Umbilical cord (tissue), 2 donors: ENCODE data around the gene TXNDC12. TPM values are rescaled to one million over a fixed set of nuclear protein-coding genes. Genes with fewer than 3 reads are reported as not detected.
"Not testable (repeated sequence)": the region's sequence is repeated elsewhere in the genome, so short reads cannot be mapped to it uniquely, and the experiment has no call there.

Experiments
- DNase-seq: peaks from one replicate; pipeline ENCODE4 v3.0.0-alpha.2; 2015; ENCODE audit warnings: low spot score
- total RNA-seq: library from RNA; depleted of rRNA; stranded (reverse); fragments of >200 nt; gene quantifications from one replicate; pipeline ENCODE4 v1.2.3, GENCODE V29; 2014; ENCODE audit warnings: low replicate concordance; ENCODE audit not compliant: insufficient read depth

The TXNDC12 gene
- total RNA-seq, 1 donor from 2014 or later: 16.6 TPM

DNA sequence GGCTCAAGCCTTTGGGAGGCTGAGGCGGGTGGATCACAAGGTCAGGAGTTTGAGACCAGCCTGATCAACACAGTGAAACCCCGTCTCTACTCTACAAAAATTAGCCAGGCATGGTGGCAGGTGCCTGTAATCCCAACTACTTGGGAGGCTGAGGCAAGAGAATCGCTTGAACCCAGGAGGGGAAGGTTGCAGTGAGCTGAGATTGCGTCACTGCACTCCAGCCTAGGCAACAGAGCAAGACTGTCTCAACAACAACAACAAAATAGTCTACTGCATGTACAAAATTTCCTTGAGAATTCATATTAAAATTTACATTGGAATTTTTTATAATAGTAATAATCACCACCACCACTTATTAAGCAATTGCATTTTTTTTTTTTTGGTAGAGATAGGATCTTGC is 5.7 kb downstream of the TXNDC12 start:
- not testable (repeated sequence) for DNase-seq

DNA sequence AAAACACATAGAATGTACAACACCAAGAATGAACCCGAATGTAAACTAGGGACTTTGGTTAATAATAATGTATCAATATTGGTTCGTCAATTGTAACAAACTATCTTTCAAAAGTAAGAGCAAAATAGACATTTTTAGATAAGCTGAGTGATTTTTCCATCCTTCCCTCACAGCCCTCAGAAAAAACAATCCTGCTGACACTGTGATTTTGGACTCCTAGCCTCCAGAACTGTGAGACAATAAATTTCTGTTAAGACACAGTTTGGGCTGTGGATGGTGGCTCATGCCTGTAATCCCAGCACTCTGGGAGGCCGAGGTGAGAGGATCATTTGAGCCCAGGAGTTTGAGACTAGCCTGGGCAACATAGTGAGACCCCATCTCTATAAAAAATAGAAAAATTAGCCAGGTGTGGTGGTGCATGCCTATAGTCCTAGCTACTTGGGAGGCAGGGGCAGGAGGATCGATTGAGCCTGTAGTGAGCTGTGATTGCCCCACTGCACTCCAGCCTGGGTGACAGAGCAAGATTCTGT is 9.3 kb downstream of the TXNDC12 start:
- not testable (repeated sequence) for DNase-seq

DNA sequence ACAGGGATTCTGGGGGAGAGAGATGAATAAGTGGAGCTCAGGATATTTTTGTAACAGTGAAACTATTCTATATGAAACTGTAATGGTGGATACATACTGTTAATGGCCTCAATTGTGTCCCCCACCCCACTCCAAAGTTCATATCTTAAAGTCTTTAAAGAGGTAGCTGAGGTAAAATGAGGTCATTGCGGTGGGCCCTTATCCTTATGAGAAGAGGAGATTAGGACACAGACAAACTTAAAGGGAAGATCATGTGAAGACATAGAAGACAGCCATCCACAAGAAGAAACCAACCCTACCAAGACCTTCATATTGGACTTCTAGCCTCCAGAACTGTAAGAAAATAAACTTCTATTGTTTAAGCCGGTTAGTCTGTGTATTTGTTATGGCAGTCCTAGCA is 9.8 kb downstream of the TXNDC12 start:
- no peak for DNase-seq

DNA sequence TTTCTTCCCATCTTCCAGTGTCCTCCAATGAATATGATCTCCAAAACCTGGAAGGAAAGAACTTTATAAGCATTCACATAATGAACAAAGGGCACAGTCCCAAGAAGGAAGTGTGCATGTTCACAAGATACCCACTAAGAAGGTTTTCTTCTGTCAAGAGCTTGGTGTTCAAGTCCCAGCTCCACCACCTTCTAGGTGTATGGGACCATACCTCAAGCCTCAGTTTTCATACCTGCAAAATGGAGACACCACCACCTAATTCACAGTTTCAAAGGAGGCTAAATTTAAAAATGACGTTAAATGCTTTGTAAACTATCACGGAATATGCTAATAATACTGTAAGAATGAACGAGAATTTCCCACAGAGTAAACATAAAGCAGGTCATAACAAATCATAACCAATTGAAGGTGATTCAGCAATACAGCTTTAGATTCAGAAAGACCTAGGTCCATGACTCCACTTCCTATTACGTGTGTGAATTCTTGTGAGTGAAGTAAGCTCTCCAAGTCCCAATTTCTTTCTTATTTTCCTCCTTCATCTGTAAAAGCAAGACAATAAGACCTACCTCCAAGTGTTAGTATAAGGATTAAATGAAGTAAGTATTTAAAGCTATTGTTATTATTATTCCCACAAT is 13.3 kb downstream of the TXNDC12 start:
- no peak for DNase-seq

DNA sequence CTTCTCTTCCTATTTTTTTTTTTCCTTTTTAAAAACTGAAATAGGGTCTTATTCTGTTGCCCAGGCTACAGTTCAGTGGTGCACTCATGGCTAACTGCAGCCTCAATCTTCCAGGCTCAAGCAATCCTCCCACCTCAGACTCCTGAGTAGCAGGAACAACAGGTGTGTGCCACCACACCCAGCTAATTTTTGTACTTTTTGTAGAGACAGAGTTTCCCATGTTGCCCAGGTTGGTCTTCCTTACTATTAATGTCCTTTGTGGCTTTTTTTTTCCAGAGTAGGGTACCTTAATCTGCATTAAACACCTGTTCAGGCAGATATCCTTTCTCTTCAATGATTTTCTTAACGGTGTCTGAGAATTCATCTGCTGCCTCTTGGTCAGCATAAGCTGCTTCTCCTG is 17.1 kb downstream of the TXNDC12 start:
- DNase-seq: no peak

DNA sequence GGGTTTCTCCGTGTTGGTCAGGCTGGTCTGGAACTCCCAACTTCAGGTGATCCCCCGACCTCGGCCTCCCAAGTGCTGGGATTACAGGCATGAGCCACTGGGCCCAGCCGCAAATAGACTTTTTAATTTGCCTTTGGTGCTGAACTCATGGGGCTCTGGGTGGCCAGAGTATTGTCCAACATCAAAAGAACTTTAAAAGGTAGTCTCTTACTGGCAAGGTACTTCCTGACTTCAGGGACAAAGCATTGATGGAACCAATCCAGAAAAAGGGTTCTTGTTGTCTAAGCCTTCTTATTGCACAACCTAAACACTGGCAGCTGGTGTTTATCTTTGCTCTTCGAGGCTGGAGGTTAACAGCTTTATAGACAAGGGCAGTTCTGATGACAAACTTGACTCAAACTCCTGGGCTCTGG is 17.6 kb downstream of the TXNDC12 start:
- no peak for DNase-seq

DNA sequence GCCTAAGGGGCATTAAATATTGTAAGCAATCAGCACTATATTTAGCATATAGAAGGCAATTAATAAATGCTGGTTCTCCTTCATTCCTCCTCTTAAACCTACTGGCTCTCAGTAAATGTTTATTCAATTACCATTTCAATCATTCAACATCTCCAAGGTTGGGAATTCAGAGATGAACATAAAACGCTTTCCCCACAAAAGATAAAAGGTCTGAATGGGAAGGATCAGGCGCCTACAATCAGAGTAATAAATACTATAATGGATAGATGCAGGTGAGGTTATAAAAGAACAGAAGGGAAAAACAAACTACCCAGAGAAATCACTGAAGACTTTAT is 21.0 kb downstream of the TXNDC12 start:
- DNase-seq: no peak

DNA sequence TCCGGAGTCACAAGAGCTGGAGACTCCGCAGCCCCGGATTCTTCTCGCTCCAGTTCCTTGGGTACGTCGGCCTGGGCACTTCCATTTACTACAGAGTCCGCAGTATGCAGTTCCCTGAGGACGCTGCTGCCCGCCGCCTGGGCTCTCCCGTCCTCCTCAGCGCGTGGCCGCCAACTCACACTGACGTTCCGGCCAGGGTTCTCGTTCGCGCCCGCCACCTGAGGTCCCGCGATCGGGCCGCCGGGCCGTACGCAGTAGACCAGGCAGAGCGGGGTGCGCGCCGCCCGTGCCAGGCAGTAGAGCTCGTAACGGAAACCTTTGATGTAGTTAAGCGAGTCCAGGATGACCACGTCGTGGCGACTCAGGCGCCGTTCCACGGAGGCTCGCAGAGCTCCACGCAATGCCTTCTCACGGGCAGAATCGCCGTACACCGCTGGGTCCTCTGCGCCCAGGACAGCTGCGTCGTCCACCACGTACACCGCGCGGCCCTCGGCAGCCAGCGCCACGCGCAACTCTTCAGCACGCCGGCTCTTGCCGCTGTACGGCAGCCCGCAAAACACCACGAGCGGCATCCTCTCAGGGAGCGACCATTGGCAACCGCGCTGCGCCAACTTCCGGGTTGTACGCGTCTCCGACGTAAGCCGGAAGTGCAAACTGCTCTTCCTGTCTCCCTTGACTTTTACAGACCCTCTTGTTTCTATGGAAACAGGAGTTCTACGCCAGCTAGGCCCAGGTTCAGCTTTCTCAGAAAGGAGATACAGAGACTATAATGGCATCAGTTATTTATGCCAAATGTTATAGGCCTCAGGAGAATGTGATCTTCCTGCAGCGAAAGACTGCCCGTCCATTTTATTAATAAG is 21.6 kb downstream of the TXNDC12 start, which contains the start of gene KTI12:
KTI12 (minus strand) TSS at position 621 of the 860 bp plus-strand sequence; CDS start at position 572, 49 bp downstream.
- peak; percentile 97 for DNase-seq

DNA sequence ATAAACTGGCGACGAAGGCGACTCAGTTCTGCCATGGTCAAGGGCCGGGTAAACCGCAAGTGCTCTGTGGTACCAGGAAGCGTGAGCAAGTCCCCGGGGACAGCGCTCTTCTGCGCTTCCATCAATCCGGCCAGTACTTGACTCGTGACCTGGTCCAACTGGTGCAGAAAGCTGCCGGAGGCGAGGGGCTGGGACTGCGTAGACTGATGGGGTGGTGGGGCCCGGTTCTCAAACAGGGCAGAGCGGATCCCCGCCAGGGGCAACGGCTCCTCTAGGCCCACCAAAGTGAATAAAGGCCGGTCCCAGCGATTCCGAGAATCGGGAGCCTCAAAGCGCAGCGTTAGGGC is 22.2 kb downstream of the TXNDC12 start:
- DNase-seq: peak; percentile 17

DNA sequence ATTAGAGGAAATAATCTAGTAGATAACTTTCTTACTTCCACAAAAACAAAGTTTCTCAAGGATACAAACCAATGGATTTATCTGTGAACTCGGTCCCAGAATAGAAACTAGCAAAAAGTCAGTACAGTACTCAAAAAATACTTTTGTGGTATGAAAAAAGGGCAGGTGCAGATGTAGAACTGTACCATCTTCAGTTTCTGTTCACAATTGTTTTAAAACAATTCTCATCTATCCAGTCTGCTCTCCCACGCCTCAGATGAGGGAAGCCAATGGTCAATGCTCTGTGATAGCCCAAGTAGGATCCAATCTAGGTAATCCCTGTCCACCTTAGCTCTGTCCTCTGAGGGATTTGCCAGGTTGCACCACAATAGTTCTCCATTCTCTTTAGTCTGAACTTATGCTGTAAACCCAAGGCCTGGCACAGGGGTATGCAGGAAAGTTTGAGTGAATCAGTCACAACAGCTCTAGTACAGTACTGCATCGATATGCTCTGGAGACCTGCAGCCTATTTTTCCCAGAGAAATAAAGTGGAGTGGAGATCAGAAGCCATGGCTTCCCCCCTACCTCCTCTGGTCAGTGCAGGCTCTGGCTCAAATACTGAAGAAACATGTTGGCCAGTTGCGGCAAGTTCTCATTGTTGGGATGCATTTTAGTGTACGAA is 22.7 kb downstream of the TXNDC12 start:
- no peak for DNase-seq

DNA sequence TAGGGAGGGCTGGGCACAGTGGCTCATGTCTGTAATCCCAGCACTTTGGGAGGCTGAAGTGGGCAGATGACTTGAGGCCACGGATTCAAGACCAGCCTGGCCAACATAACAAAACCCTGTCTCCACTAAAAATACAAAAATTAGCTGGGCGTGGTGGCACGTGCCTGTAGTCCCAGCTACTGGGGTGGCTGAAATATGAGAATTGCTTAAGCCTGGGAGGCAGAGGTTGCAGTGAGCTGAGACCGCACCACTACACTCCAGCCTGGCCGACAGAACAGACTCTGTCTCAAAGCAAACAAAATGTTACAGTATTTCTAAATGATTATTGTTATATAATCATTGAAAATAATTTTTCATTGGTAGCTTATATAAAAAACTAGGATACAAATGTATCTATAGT is 26.2 kb downstream of the TXNDC12 start:
- DNase-seq: not testable (repeated sequence)

DNA sequence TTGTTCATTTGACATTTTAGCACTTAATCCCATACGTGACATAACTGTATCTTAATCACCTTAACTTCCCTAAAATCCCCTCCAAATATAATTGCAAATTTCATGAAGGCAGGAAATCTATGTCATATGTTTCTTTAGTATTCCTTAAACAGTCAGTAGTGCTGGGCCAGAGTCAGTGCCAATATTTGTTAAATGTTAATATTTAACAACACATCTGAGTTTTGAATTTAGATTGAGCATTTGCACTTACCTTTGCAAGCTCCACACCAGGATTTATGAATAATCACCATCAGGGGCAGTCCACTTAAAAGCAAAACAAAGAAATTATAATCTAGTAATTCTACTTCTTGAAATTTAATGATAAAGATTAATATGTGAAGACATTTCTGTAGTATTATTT is 26.7 kb downstream of the TXNDC12 start:
- no peak for DNase-seq

DNA sequence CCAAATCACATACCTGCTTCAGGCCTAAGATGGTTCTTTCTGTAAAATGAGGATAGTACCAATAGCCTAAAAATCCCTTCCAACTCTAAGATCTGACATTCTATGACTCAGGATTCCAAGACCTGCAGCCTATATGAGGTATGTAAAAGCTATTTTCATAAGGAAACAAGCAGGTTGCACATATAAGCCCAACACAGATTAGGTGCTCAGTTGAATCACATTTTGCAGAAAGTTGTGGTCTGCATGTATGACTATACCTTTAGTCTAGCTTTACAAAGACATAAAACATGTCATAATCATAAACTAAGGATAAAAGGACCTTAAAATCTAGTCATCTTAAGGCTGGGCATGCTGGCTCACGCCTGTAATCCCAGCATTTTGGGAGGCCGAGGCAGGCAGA is 28.7 kb downstream of the TXNDC12 start:
- DNase-seq: no peak

DNA sequence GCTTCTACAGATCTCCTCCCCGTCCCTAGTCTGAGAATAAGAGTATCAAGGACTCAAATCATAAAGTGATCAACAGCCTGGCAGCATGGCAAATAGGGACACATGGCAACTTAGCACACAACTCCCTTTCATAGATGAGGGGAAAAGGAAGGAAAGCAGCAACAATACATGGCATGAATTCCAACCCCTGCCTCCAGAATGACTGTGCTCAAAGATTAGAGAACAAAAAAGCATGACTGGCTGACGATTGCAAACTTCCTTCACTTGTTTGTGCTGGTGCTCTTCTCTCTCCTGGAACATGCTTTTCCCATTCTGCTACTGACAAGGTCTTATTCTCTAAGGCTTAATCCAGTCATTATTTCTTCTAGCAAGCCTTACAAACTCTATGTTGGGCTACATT is 32.9 kb downstream of the TXNDC12 start:
- no peak for DNase-seq

DNA sequence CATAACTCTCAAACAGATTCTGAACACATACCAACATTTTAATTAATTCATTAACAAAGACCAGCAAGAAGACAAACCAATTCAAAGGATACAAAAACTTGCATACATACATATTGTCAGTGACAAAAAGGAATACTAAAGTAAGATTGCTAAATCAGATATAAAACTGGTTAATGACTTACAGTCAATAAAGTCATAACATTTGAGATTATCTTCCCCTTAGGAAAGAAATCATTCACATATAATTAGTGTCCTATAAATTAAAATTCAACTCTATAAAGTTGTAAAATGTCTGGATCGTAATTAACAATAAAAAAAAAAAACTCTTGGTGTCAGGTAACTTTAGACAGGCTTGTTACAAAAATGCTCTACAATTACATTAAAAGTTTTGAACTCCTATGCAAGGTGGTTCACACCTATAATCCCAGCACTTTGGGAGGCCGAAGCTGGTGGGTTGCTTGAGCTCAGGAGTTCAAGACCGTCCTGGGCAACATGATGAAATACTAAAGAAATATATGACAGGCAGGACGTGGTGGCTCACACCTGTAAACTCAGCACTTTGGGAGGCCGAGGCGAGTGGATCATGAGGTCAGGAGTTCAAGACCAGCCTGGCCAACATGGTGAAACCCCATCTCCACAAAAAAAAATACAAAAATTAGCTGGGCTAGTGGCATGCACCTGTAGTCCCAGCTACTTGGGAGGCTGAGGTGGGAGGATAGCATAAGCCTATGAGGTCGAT is 46.8 kb downstream of the TXNDC12 start:
- DNase-seq: no peak

DNA sequence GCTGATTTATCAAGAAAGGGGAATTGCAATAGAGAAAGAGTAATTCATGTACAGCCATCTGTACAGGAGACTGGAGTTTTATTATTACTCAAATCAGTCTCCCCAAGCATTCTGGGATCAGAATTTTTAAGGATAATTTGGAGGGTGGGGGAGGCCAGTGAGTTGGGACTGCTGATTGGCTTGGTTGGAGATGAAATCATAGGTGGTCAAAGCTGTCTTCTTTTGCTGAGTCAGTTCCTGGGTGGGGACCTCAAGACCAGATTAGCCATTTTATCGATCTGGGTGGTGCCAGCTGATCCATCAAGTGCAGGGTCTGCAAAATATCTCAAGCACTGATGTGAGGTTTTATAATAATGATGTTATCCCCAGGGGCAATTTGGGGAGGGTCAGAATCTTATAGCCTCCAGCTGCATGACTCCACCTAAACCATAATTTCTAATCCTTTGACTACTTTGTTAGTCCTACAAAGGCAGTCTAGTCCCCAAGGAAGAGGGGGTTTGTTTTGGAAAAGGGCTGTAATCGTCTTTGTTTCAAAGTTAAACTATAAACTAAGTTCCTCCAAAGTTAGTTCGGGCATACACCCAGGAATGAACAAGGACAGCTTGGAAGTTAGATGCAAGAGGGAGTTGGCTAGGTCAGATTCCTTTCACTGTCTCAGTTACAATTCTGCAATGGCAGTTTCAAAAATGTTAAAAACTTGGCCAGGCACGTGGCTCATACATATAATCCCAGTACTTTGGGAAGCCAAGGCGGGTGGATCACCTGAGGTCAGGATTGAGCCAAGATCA is 47.6 kb downstream of the TXNDC12 start:
- DNase-seq: no peak

DNA sequence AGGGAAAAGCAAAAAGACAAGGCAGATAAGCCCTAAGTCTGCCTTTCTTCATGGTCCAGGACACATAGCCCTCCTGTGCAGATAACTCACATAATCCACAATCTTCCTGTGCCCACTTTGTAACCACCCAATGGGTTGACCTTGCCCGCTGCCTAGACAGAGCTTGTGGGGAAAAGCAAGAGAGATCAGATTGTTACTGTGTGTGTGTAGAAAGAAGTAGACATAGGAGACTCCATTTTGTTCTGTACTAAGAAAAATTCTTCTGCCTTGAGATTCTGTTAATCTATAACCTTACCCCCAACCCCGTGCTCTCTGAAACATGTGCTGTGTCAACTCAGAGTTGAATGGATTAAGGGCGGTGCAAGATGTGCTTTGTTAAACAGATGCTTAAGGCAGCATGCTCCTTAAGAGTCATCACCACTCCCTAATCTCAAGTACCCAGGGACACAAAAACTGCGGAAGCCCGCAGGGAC is 48.9 kb downstream of the TXNDC12 start:
- DNase-seq: not testable (repeated sequence)

DNA sequence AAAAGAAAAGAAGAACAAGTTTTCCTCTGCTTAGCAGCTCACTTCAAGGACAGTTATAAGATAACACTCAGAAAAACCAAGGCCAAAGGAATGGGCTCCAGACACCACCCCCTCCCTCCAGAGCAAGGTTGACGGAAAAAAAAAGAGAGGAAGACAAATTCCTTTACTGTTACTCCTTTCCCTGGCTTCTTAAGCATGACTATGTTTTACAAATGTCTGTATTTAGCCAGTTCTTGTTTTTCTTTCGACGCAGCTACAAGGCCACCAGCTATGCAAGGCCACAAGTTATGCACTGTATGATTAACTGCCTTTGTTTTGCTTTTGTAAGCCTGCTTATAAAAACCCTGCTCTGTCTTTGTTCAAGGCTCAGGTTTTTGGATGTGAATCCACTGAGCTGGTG is 49.4 kb downstream of the TXNDC12 start:
- peak; percentile 23 for DNase-seq

DNA sequence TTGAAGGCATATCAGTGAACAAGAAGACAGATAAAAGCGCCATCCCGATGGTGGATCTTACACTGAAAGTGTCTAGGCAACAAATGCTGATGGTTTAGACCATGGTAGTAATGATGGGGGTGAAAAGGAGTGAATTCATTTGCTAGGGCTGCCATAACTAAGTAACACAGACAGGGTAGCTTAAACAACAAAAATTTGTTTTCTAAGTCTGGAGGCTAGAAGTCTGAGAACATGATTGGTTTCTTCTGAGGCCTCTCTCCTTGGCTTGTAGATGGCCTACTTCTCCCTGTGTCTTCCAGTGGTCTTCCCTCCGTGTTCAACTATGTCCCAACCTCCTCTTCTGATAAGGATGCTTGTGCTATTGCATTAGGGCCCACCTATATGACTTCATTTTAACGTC is 51.1 kb downstream of the TXNDC12 start:
- DNase-seq: no peak

DNA sequence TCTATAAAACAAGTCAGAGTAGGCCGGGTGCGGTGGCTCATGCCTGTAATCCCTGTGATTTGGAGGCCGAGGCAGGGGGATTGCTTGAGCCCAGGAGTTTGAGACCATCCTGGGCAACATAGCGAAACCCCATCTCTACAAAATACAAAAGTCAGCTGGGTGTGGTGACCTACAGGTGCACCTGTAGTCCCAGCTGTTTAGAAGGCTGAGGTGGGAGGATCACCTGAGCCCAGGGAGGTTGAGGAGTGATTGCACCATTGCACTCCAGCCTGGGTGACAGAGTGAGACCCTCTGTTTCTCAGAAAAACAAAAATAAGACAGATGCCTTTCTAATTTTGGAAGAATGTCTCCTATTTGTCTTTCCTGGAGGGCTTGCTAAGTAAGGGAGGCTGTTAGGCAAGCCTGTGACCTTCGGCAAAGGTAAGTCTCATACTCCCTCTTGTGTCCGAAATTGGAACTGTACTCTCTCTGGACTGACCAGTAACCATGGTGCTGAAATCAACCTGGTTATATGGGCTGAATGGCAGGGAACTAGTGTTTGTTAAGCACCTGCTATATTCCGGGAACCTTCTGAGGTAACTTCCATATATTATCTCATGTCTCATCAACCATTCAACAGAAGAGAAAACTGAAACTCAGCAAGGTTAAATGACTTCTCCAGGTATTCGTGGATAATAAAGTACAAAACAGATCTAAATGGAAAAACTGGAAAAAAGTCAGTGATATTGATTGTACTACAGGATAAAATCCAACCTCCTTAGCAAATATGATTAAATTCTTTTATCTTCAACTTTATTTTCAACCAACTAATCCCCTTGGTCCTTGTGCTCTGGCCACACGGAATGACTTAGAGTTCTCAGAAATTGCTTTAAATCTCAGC is 52.7 kb downstream of the TXNDC12 start:
- DNase-seq: peak; percentile 85
